H1 (cell line): ENCODE data around the gene TNRC6C. TPM values are rescaled to one million over a fixed set of nuclear protein-coding genes. Genes with fewer than 3 reads are reported as not detected.

Source experiments
- CTCF ChIA-PET: fragments of 300-600 bp; sonication (Branson Sonifier 250); formaldehyde crosslinking; loops from one replicate; lab custom pipeline; 2021; ENCODE audit not compliant: partially characterized antibody; lab: Charles Lee
- POLR2A ChIA-PET: fragments of 300-600 bp; sonication (Branson Sonifier 250); formaldehyde crosslinking; loops from one replicate; lab custom pipeline; 2021; ENCODE audit warnings: inconsistent platforms; ENCODE audit not compliant: partially characterized antibody; lab: Charles Lee
- DNase-seq, 2 experiments: peaks; one replicate each; pipeline versions ENCODE4 v3.0.0 to v3.0.0-alpha.2; 2010 to 2022; ENCODE audit warnings: low spot score in 2 of 2, low read depth in 1 of 2, mixed read lengths in 1 of 2
- FAIRE-seq: peaks from 2 replicates; lab custom pipeline; 2011; peaks lifted over from hg19 to GRCh38; lab: Jason Lieb, UNC
- H2AFZ ChIP-seq: 2 replicates; pipeline ENCODE4 v1.8.1; 2012; ENCODE audit warnings: low read length, inconsistent platforms
- H2AK5ac ChIP-seq: 2 replicates; pipeline ENCODE4 v1.6.1; 2013; ENCODE audit warnings: low read depth, low read length
- H2BK120ac ChIP-seq: replicated peaks from 2 replicates; pipeline ENCODE3; 2013; ENCODE audit warnings: low read depth, low read length, inconsistent platforms
- H2BK12ac ChIP-seq: 2 replicates; pipeline ENCODE4 v1.6.1; 2013; ENCODE audit warnings: low read depth, low read length
- H2BK15ac ChIP-seq: 2 replicates; pipeline ENCODE4 v1.6.1; 2013; ENCODE audit warnings: low read length
- H2BK20ac ChIP-seq: 2 replicates; pipeline ENCODE4 v1.6.1; 2013; ENCODE audit warnings: low read length
- H2BK5ac ChIP-seq: 2 replicates; pipeline ENCODE4 v1.6.1; 2013; ENCODE audit warnings: low read depth, low read length
- H3K14ac ChIP-seq: 2 replicates; pipeline ENCODE4 v1.6.1; 2013; ENCODE audit warnings: inconsistent platforms; ENCODE audit not compliant: insufficient read length
- H3K18ac ChIP-seq: 2 replicates; pipeline ENCODE4 v1.6.1; 2013; ENCODE audit warnings: low read length; ENCODE audit errors: extremely low read depth
- H3K23ac ChIP-seq: 2 replicates; pipeline ENCODE4 v1.6.1; 2013; ENCODE audit warnings: inconsistent platforms; ENCODE audit not compliant: insufficient read length
- H3K23me2 ChIP-seq: 2 replicates; pipeline ENCODE4 v1.6.1; 2013; ENCODE audit warnings: low read depth, low read length
- H3K27ac ChIP-seq: 2 replicates; pipeline ENCODE4 v1.6.1; 2011; ENCODE audit warnings: low read depth, low read length, inconsistent platforms
- H3K27me3 ChIP-seq, 4 experiments: replicated peaks in 1 of 4; 1 replicate in 1 of 4; 2 replicates in 3 of 4; pipeline versions ENCODE4 v1.6.1 to v1.8.1; 2011 to 2013; ENCODE audit warnings: low read length in 3 of 4, mild to moderate bottlenecking in 3 of 4, inconsistent platforms in 2 of 4, mixed read lengths in 2 of 4, moderate library complexity in 1 of 4; ENCODE audit not compliant: control insufficient read depth in 3 of 4, insufficient read depth in 3 of 4; ENCODE audit errors: extremely low read depth in 1 of 4
- H3K36me3 ChIP-seq, 4 experiments: 2 replicates each; pipeline versions ENCODE4 v1.6.1 to v1.8.1; 2011 to 2013; ENCODE audit warnings: mild to moderate bottlenecking in 4 of 4, low read length in 3 of 4, moderate library complexity in 2 of 4, control low read depth in 1 of 4, inconsistent platforms in 1 of 4; ENCODE audit not compliant: insufficient read depth in 4 of 4, control insufficient read depth in 2 of 4
- H3K4ac ChIP-seq: replicated peaks from 2 replicates; pipeline ENCODE3; 2013; ENCODE audit warnings: low read length, low read depth, mixed read lengths, inconsistent platforms; ENCODE audit not compliant: insufficient read length
- H3K4me1 ChIP-seq, 4 experiments: replicated peaks in 1 of 4; 1 replicate in 1 of 4; 2 replicates in 3 of 4; pipeline versions ENCODE4 v1.6.1 to v1.8.1; 2011 to 2013; ENCODE audit warnings: low read length in 3 of 4, inconsistent platforms in 2 of 4, mixed read lengths in 1 of 4; ENCODE audit not compliant: insufficient read depth in 4 of 4, control insufficient read depth in 3 of 4
- H3K4me2 ChIP-seq, 2 experiments: 2 replicates each; pipeline versions ENCODE4 v1.6.1 to v1.8.1; 2011 to 2013; ENCODE audit warnings: low read depth in 2 of 2, low read length in 2 of 2, control low read depth in 1 of 2, inconsistent platforms in 1 of 2, mild to moderate bottlenecking in 1 of 2; ENCODE audit not compliant: insufficient read depth in 1 of 2
- H3K4me3 ChIP-seq, 4 experiments: fragments of 200-600, 300-600 bp in 1 of 4; sonication (generic), shearing (Covaris generic), sonication (Bioruptor Twin) in 1 of 4; 2 replicates each; pipeline versions ENCODE4 v1.5.1 to v1.8.1; 2011 to 2016; ENCODE audit warnings: low read length in 4 of 4, low read depth in 3 of 4, control low read depth in 2 of 4, inconsistent platforms in 2 of 4, mild to moderate bottlenecking in 2 of 4, mixed read lengths in 1 of 4, moderate library complexity in 1 of 4; ENCODE audit not compliant: insufficient read depth in 2 of 4; ENCODE audit errors: extremely low read depth in 1 of 4
- H3K56ac ChIP-seq: replicated peaks from 2 replicates; pipeline ENCODE3; 2013; ENCODE audit warnings: low read depth, mild to moderate bottlenecking, mixed read lengths, low read length, inconsistent platforms; ENCODE audit not compliant: insufficient read length
- H3K79me1 ChIP-seq: 2 replicates; pipeline ENCODE4 v1.6.1; 2013; ENCODE audit warnings: low read depth, low read length, control low read depth
- H3K79me2 ChIP-seq, 2 experiments: 2 replicates each; pipeline versions ENCODE4 v1.6.1 to v1.8.1; 2012 to 2013; ENCODE audit warnings: low read length in 2 of 2, mild to moderate bottlenecking in 2 of 2, inconsistent platforms in 1 of 2; ENCODE audit not compliant: insufficient read depth in 2 of 2, control insufficient read depth in 1 of 2
- H3K9ac ChIP-seq, 4 experiments: replicated peaks in 1 of 4; 1 replicate in 1 of 4; 2 replicates in 3 of 4; pipeline versions ENCODE4 v1.6.1 to v1.8.1; 2011 to 2013; ENCODE audit warnings: low read depth in 3 of 4, low read length in 3 of 4, control low read depth in 2 of 4, mild to moderate bottlenecking in 2 of 4, moderate library complexity in 2 of 4, inconsistent platforms in 1 of 4; ENCODE audit errors: extremely low read depth in 1 of 4
- H3K9me3 ChIP-seq, 2 experiments: 2 replicates each; pipeline versions ENCODE4 v1.6.1 to v1.8.1; 2012 to 2013; ENCODE audit warnings: mild to moderate bottlenecking in 2 of 2, moderate library complexity in 2 of 2, control low read depth in 1 of 2, inconsistent platforms in 1 of 2, low read depth in 1 of 2, low read length in 1 of 2, mixed read lengths in 1 of 2; ENCODE audit not compliant: insufficient read depth in 2 of 2
- H4K20me1 ChIP-seq, 2 experiments: replicated peaks in 1 of 2; 2 replicates each; pipeline versions ENCODE3 to v1.8.1; 2011 to 2013; ENCODE audit warnings: inconsistent platforms in 2 of 2, low read length in 2 of 2, mild to moderate bottlenecking in 1 of 2; ENCODE audit not compliant: insufficient read depth in 2 of 2, control insufficient read depth in 1 of 2
- H4K5ac ChIP-seq: 2 replicates; pipeline ENCODE4 v1.6.1; 2013; ENCODE audit warnings: low read length, low read depth, mixed read lengths, inconsistent platforms; ENCODE audit not compliant: insufficient read length
- H4K8ac ChIP-seq: 2 replicates; pipeline ENCODE4 v1.8.0; 2013; ENCODE audit warnings: mild to moderate bottlenecking, moderate library complexity, low read length, inconsistent platforms; ENCODE audit not compliant: insufficient read depth; ENCODE audit errors: extremely low read depth
- H4K91ac ChIP-seq: replicated peaks from 2 replicates; pipeline ENCODE3; 2013; ENCODE audit warnings: low read length, mixed read lengths, inconsistent platforms; ENCODE audit not compliant: insufficient read length
- GTF2F1 ChIP-seq: IDR thresholded peaks from 2 replicates; pipeline ENCODE4 v1.6.1; 2012; ENCODE audit warnings: low read depth, low read length, improper control_type of control experiment, borderline replicate concordance
- MAFK ChIP-seq: IDR thresholded peaks from 2 replicates; pipeline ENCODE4 v1.6.1; 2012; ENCODE audit warnings: low read depth, mild to moderate bottlenecking, improper control_type of control experiment, low read length
- RFX5 ChIP-seq: IDR thresholded peaks from 2 replicates; pipeline ENCODE4 v1.6.1; 2011; ENCODE audit warnings: low read depth, low read length, improper control_type of control experiment, borderline replicate concordance
- SAP30 ChIP-seq: fragments of 300-600 bp; sonication (generic); IDR thresholded peaks from 2 replicates; pipeline ENCODE4 v1.7.1; 2012; ENCODE audit warnings: low read length, moderate library complexity, mild to moderate bottlenecking, inconsistent platforms; ENCODE audit not compliant: insufficient read depth, insufficient replicate concordance
- SP4 ChIP-seq: IDR thresholded peaks from 2 replicates; pipeline ENCODE4 v1.6.1; 2012; ENCODE audit warnings: low read length, inconsistent platforms
- TEAD4 ChIP-seq: IDR thresholded peaks from 2 replicates; pipeline ENCODE4 v1.6.1; 2012; ENCODE audit warnings: low read depth, low read length, inconsistent platforms, mixed read lengths
- ZNF274 ChIP-seq: IDR thresholded peaks from 2 replicates; pipeline ENCODE4 v1.7.0; 2012; ENCODE audit warnings: low read length, borderline replicate concordance; ENCODE audit errors: extremely low read depth
- WGBS, 2 experiments: shearing (Covaris generic) in 1 of 2; methylation state at CpG; one replicate each; pipeline versions ENCODE4 v1.1.6 to v1.1.7; 2013 to 2015; ENCODE audit warnings: low lambda C conversion rate in 2 of 2, mixed read lengths in 2 of 2, inconsistent platforms in 1 of 2, low coverage in 1 of 2, missing lambda C conversion rate in 1 of 2; ENCODE audit not compliant: insufficient replicate concordance in 2 of 2, insufficient coverage in 1 of 2, insufficient read length in 1 of 2; ENCODE audit errors: extremely low coverage in 1 of 2, missing lambda C conversion rate in 1 of 2; 5-methylcytosine and 5-hydroxymethylcytosine counted together
- polyA plus RNA-seq, 7 experiments: library from polyadenylated mRNA; depleted of rRNA in 3 of 7; stranded (reverse) in 5 of 7; unstranded in 2 of 7; fragments of >200 nt in 5 of 7; fragments of 200-250 nt in 2 of 7; gene quantifications; 1 replicate in 5 of 7; 2 replicates in 1 of 7; 4 replicates in 1 of 7; pipeline versions ENCODE4 v1.2.1 to v1.2.3, GENCODE V29; 2011 to 2013; ENCODE audit warnings: missing spikeins in 2 of 7, mixed read lengths in 2 of 7
- total RNA-seq: library from RNA; stranded (reverse); fragmentation: NEBNext Ultra II Directional; extraction: Animal tissue kit (Norgen Biotek cat#: 25700); gene quantifications from 2 replicates; pipeline ENCODE4 v1.2.1, GENCODE V29; 2021
- TF ChIP-seq, protein P1 (sequence below): IDR thresholded peaks from 2 replicates; pipeline ENCODE4 v1.6.1; 2011; ENCODE audit warnings: low read depth, mild to moderate bottlenecking, low read length; ENCODE audit not compliant: insufficient read depth

Gene TNRC6C
- total and polyA plus RNA-seq, 2 of the 8 experiments (the other 6 are each of a cell fraction or from before 2014, with no cell fraction given) = 2.8 to 28.9 TPM

DNA sequence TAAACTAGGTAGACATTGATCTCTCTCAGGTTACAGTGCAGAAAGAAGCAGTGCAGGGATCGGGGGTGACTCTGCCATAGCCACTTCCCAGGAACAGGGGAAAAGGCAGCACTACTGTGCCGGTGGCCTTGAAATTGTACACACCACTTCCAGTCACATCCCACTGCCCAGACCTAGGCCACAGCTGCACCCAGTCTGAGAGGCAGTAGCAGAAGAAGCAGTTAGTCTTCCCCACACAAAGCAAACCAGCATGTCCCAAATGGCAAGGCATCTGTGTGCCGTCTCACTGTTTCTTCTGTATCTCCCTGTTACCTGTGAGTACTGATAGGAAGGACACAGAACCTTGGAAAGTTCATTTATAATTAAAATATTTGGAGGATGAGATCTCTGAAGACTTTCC, 123.0 kb downstream of the TNRC6C start:
- Histone ChIP-seq H2BK120ac (no peak overlapping the region), H3K36me3 (peaks cover 13 to 50% (median 28%) of the 10 kb centered on the region in 4 experiments; a peak in 7 of 8 replicates), H3K18ac (no peak overlapping the region), H3K9me3 (no peaks in the 10 kb centered on the region), H3K23me2 (no peaks in the 10 kb centered on the region), H2BK15ac (no peak overlapping the region), H4K20me1 (peaks cover 0 to 2% of the 10 kb centered on the region in 2 experiments), H3K4me1 (no peaks in the 10 kb centered on the region), H4K8ac (no peak overlapping the region), H2BK12ac (no peak overlapping the region), H3K4me2 (no peak overlapping the region), H3K23ac (no peak overlapping the region), H3K4ac (no peak overlapping the region), H2BK5ac (no peak overlapping the region), H4K91ac (no peak overlapping the region), H3K14ac (no peak overlapping the region), H2AK5ac (no peak overlapping the region), H2AFZ (no peak overlapping the region), H3K9ac (no peak overlapping the region), H3K27me3 (no peaks in the 10 kb centered on the region), H2BK20ac (no peak overlapping the region), H3K4me3 (no peak overlapping the region), H3K79me2 (no peaks in the 10 kb centered on the region), H3K27ac (no peak overlapping the region), H4K5ac (no peak overlapping the region), H3K79me1 (no peaks in the 10 kb centered on the region), H3K56ac (no peak overlapping the region)
- no peak for FAIRE-seq
- ChIA-PET CTCF (interaction anchor here (0.6 to 1.3 kb wide), 2 partner anchors 12 to 31 kb away, joined by 3 to 4 read pairs; no protein-coding TSS in a partner anchor), POLR2A (no interaction called here)
- WGBS, 2 experiments = 93% methylated on average over 3 of the region's 3 CpGs; no CpG with 5 or more reads in 1 of the 2 experiments
- no peak for DNase-seq
- TF ChIP-seq SP4 (no peak), GTF2F1 (no peak), SAP30 (no peak), ZNF274 (no peak), TEAD4 (no peak), MAFK (no peak), RFX5 (no peak)
- TF ChIP-seq, protein P1, sequence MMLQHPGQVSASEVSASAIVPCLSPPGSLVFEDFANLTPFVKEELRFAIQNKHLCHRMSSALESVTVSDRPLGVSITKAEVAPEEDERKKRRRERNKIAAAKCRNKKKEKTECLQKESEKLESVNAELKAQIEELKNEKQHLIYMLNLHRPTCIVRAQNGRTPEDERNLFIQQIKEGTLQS = no peak
